ENCODE results near the gene NELL2.

NELL2 gene

GRCh38 chr12:44875417-44875953 is 630 bp downstream of the NELL2 start:
- H3K27me3 ChIP-seq (ENCODE audit: insufficient read depth, low read length), result peaks cover 81% of the 10 kb centered on the region

GRCh38 chr12:44874981-44875416 is 1.1 kb downstream of the NELL2 start:
- H3K27me3 ChIP-seq (ENCODE audit: insufficient read depth, low read length), result peaks cover 84% of the 10 kb centered on the region
- H3K36me3 ChIP-seq (ENCODE audit: insufficient read depth, low read length), result no peaks in the 10 kb centered on the region
- peak overlapping the region; percentile 76 for H3K4me3 ChIP-seq (ENCODE audit: low read depth, low read length)
- no peaks in the 10 kb centered on the region for H3K79me2 ChIP-seq (ENCODE audit: control insufficient read depth, insufficient read depth, low read length, unreplicated experiment)
- H3K27ac ChIP-seq (ENCODE audit: low read depth, low read length), result no peak overlapping the region
- peaks cover 4% of the 10 kb centered on the region for H3K4me1 ChIP-seq (ENCODE audit: control insufficient read depth, insufficient read depth, low read length, unreplicated experiment)
- H2AFZ ChIP-seq (ENCODE audit: low read length, unreplicated experiment), result no peak overlapping the region

More at GRCh38 chr12:44875417-44875953, 630 bp downstream of the NELL2 start:
- Histone ChIP-seq H3K4me1 (ENCODE audit: control insufficient read depth, insufficient read depth, low read length, unreplicated experiment) (peaks cover 4% of the 10 kb centered on the region), H3K79me2 (ENCODE audit: control insufficient read depth, insufficient read depth, low read length, unreplicated experiment) (no peaks in the 10 kb centered on the region), H3K27ac (ENCODE audit: low read depth, low read length) (no peak overlapping the region), H3K36me3 (ENCODE audit: insufficient read depth, low read length) (no peaks in the 10 kb centered on the region), H3K4me3 (ENCODE audit: low read depth, low read length) (peak overlapping the region; percentile 76), H2AFZ (ENCODE audit: low read length, unreplicated experiment) (no peak overlapping the region)

- H3K36me3 ChIP-seq (ENCODE audit: insufficient read depth, low read length), result no peaks in the 10 kb centered on the region
- H3K27ac ChIP-seq (ENCODE audit: low read depth, low read length), result no peak overlapping the region
- H3K4me3 ChIP-seq (ENCODE audit: low read depth, low read length), result no peak overlapping the region
- H3K79me2 ChIP-seq (ENCODE audit: control insufficient read depth, insufficient read depth, low read length, unreplicated experiment), result no peaks in the 10 kb centered on the region
- H3K4me1 ChIP-seq (ENCODE audit: control insufficient read depth, insufficient read depth, low read length, unreplicated experiment), result peaks cover 4% of the 10 kb centered on the region
- no peak overlapping the region for H2AFZ ChIP-seq (ENCODE audit: low read length, unreplicated experiment)
- peaks cover 81% of the 10 kb centered on the region for H3K27me3 ChIP-seq (ENCODE audit: insufficient read depth, low read length)
Measured at GRCh38 chr12:44873898-44874297, 2.2 kb downstream of the NELL2 start.

GRCh38 chr12:44869503-44869902 is 6.6 kb downstream of the NELL2 start:
- H3K27me3 ChIP-seq (ENCODE audit: insufficient read depth, low read length), result peaks cover 45% of the 10 kb centered on the region
- no peaks in the 10 kb centered on the region for H3K79me2 ChIP-seq (ENCODE audit: control insufficient read depth, insufficient read depth, low read length, unreplicated experiment)

GRCh38 chr12:44863867-44864266 is 12.2 kb downstream of the NELL2 start:
- H3K36me3 ChIP-seq (ENCODE audit: insufficient read depth, low read length), result no peaks in the 10 kb centered on the region
- H3K4me3 ChIP-seq (ENCODE audit: low read depth, low read length), result no peak overlapping the region
- no peak overlapping the region for H3K27ac ChIP-seq (ENCODE audit: low read depth, low read length)
- peaks cover 6% of the 10 kb centered on the region; the same call in 1 of the 2 replicates for H3K27me3 ChIP-seq (ENCODE audit: insufficient read depth, low read length)
- H2AFZ ChIP-seq (ENCODE audit: low read length, unreplicated experiment), result no peak overlapping the region
- H3K4me1 ChIP-seq (ENCODE audit: control insufficient read depth, insufficient read depth, low read length, unreplicated experiment), result no peaks in the 10 kb centered on the region
- no peaks in the 10 kb centered on the region for H3K79me2 ChIP-seq (ENCODE audit: control insufficient read depth, insufficient read depth, low read length, unreplicated experiment)

More at GRCh38 chr12:44869503-44869902, 6.6 kb downstream of the NELL2 start:
- H3K36me3 ChIP-seq (ENCODE audit: insufficient read depth, low read length), result no peaks in the 10 kb centered on the region
- no peak overlapping the region for H3K4me3 ChIP-seq (ENCODE audit: low read depth, low read length)
- H3K27ac ChIP-seq (ENCODE audit: low read depth, low read length), result no peak overlapping the region
- no peaks in the 10 kb centered on the region for H3K4me1 ChIP-seq (ENCODE audit: control insufficient read depth, insufficient read depth, low read length, unreplicated experiment)
- H2AFZ ChIP-seq (ENCODE audit: low read length, unreplicated experiment), result no peak overlapping the region

GRCh38 chr12:44859998-44860689 is 16.0 kb downstream of the NELL2 start:
- H3K4me3 ChIP-seq (ENCODE audit: low read depth, low read length), result no peak overlapping the region
- no peaks in the 10 kb centered on the region for H3K4me1 ChIP-seq (ENCODE audit: control insufficient read depth, insufficient read depth, low read length, unreplicated experiment)
- H3K36me3 ChIP-seq (ENCODE audit: insufficient read depth, low read length), result no peaks in the 10 kb centered on the region
- no peaks in the 10 kb centered on the region for H3K79me2 ChIP-seq (ENCODE audit: control insufficient read depth, insufficient read depth, low read length, unreplicated experiment)
- H2AFZ ChIP-seq (ENCODE audit: low read length, unreplicated experiment), result no peak overlapping the region
- no peaks in the 10 kb centered on the region for H3K27me3 ChIP-seq (ENCODE audit: insufficient read depth, low read length)
- H3K27ac ChIP-seq (ENCODE audit: low read depth, low read length), result no peak overlapping the region

GRCh38 chr12:44858226-44858855 is 17.8 kb downstream of the NELL2 start:
- Histone ChIP-seq H3K79me2 (ENCODE audit: control insufficient read depth, insufficient read depth, low read length, unreplicated experiment) (no peaks in the 10 kb centered on the region), H2AFZ (ENCODE audit: low read length, unreplicated experiment) (no peak overlapping the region), H3K27me3 (ENCODE audit: insufficient read depth, low read length) (no peaks in the 10 kb centered on the region), H3K4me3 (ENCODE audit: low read depth, low read length) (no peak overlapping the region), H3K4me1 (ENCODE audit: control insufficient read depth, insufficient read depth, low read length, unreplicated experiment) (no peaks in the 10 kb centered on the region), H3K36me3 (ENCODE audit: insufficient read depth, low read length) (no peaks in the 10 kb centered on the region), H3K27ac (ENCODE audit: low read depth, low read length) (no peak overlapping the region)

GRCh38 chr12:44852483-44852882 is 23.6 kb downstream of the NELL2 start:
- no peaks in the 10 kb centered on the region for H3K79me2 ChIP-seq (ENCODE audit: control insufficient read depth, insufficient read depth, low read length, unreplicated experiment)
- H3K4me3 ChIP-seq (ENCODE audit: low read depth, low read length), result no peak overlapping the region

GRCh38 chr12:44851586-44851985 is 24.5 kb downstream of the NELL2 start:
- H3K4me1 ChIP-seq (ENCODE audit: control insufficient read depth, insufficient read depth, low read length, unreplicated experiment), result no peaks in the 10 kb centered on the region
- H2AFZ ChIP-seq (ENCODE audit: low read length, unreplicated experiment), result no peak overlapping the region
- H3K27ac ChIP-seq (ENCODE audit: low read depth, low read length), result no peak overlapping the region
- H3K27me3 ChIP-seq (ENCODE audit: insufficient read depth, low read length), result 0 out of 2 replicates have a peak, but pooled peaks cover 10% of the 10 kb centered on the region
- H3K79me2 ChIP-seq (ENCODE audit: control insufficient read depth, insufficient read depth, low read length, unreplicated experiment), result no peaks in the 10 kb centered on the region
- H3K36me3 ChIP-seq (ENCODE audit: insufficient read depth, low read length), result no peaks in the 10 kb centered on the region
- H3K4me3 ChIP-seq (ENCODE audit: low read depth, low read length), result no peak overlapping the region

More at GRCh38 chr12:44852483-44852882, 23.6 kb downstream of the NELL2 start:
- Histone ChIP-seq H3K27me3 (ENCODE audit: insufficient read depth, low read length) (0 out of 2 replicates have a peak, but pooled peaks cover 10% of the 10 kb centered on the region), H3K36me3 (ENCODE audit: insufficient read depth, low read length) (no peaks in the 10 kb centered on the region), H2AFZ (ENCODE audit: low read length, unreplicated experiment) (no peak overlapping the region), H3K27ac (ENCODE audit: low read depth, low read length) (no peak overlapping the region), H3K4me1 (ENCODE audit: control insufficient read depth, insufficient read depth, low read length, unreplicated experiment) (no peaks in the 10 kb centered on the region)

- Histone ChIP-seq H3K36me3 (ENCODE audit: insufficient read depth, low read length) (no peaks in the 10 kb centered on the region), H3K27me3 (ENCODE audit: insufficient read depth, low read length) (0 out of 2 replicates have a peak, but pooled peaks cover 10% of the 10 kb centered on the region), H3K4me3 (ENCODE audit: low read depth, low read length) (no peak overlapping the region), H3K4me1 (ENCODE audit: control insufficient read depth, insufficient read depth, low read length, unreplicated experiment) (no peaks in the 10 kb centered on the region), H3K79me2 (ENCODE audit: control insufficient read depth, insufficient read depth, low read length, unreplicated experiment) (no peaks in the 10 kb centered on the region), H3K27ac (ENCODE audit: low read depth, low read length) (no peak overlapping the region), H2AFZ (ENCODE audit: low read length, unreplicated experiment) (no peak overlapping the region)
Measured at GRCh38 chr12:44848703-44849085, 27.4 kb downstream of the NELL2 start.

All from ACC112 (cell line).